ENCODE data around the gene FARP2. TPM values are rescaled to one million over a fixed set of nuclear protein-coding genes. Genes with fewer than 3 reads are reported as not detected.

The FARP2 gene
- total and polyA plus RNA-seq, 4 donors = 5.8 to 30.9 (median 14.3) TPM

DNA sequence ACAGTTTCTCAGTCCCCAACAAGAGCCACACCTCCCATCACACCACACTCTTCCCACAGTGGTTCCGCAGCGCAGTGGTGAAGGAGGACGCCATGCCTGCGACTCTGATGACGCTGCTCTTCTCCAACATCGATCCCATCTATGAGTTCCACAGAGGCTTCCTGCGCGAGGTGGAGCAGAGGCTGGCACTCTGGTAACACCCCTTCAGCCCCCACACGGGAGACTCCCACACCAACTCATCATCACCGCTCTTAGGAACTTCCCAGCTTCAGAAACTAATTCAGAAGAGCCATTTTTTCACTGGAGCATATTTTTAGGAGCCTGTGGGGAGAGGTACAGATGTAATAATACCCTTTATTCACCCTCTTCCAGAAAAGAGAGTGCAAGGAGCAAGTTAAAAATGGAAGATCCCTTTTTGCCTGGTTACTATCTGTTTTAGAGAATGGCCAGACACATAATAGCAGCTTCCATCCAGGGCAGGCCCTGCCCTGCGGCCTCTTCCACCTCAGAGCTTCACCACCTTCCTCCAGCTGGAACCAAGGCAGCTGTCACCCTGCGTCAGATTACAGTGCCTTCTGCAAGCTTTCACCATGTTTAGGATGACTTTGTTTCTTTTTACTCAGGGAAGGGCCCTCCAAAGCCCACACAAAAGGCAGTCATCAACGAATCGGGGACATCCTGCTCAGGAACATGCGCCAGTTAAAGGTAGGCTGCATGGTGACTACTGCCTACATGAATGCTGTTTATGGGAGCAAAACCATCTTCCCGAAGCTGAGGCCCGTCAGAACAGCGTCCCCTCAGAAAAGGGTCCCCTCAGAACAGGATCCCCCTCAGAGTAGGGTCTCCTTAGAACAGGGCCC is 107.4 kb downstream of the FARP2 start:
- 96% methylated on average over 18 of the region's 18 CpGs for WGBS
- Histone ChIP-seq H3K9me3 (ENCODE audit: control insufficient read depth in 4 of 4, low read length in 3 of 4) (no peaks in the 10 kb centered on the region), H3K4me1 (ENCODE audit: control insufficient read depth in 4 of 4, insufficient read depth in 4 of 4, low read length in 3 of 4) (no peaks in the 10 kb centered on the region), H3K36me3 (ENCODE audit: control insufficient read depth in 4 of 4, insufficient read depth in 3 of 4, low read depth in 1 of 4, low read length in 3 of 4) (peaks cover 0 to 15% (median 4%) of the 10 kb centered on the region in 4 donors), H3K4me3 (ENCODE audit: low read depth in 1 of 3, low read length in 3 of 3) (no peak overlapping the region), H3K27ac (ENCODE audit: low read depth in 1 of 2, low read length in 2 of 2) (no peak overlapping the region), H3K27me3 (ENCODE audit: control insufficient read depth in 4 of 4, insufficient read depth in 4 of 4, low read length in 3 of 4) (no peaks in the 10 kb centered on the region), H3K9ac (ENCODE audit: low read depth in 1 of 2, low read length in 2 of 2) (no peak overlapping the region)
- TF ChIP-seq FOXA1 (IDR thresholded peaks at IDR 0.05) (no peak), JUND (IDR thresholded peaks at IDR 0.05) (no peak)
- DNase-seq (ENCODE audit: low spot score) = no peak

DNA sequence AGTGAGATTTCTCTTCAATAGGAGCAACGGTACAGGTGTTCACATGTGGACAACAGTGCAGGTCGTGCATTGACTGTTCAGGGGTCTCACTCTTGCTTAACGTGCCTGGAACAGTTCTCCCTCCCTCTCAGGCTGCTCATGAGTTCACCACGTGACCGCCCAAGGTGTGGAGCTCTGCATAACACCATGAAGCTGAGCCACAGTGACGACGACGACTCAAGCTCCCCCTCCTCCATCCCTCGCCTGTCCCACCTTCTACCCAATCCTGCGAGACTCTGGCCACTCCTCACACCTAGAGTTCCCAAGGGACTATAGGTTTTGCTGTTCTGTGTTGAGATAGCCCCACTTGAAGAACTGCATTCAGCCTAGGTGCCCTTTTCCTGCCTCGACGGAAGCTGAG is 109.5 kb downstream of the FARP2 start:
- Histone ChIP-seq H3K27ac (ENCODE audit: low read depth in 1 of 2, low read length in 2 of 2) (no peak overlapping the region), H3K36me3 (ENCODE audit: control insufficient read depth in 4 of 4, insufficient read depth in 3 of 4, low read depth in 1 of 4, low read length in 3 of 4) (peaks cover 0 to 22% (median 11%) of the 10 kb centered on the region in 4 donors), H3K27me3 (ENCODE audit: control insufficient read depth in 4 of 4, insufficient read depth in 4 of 4, low read length in 3 of 4) (no peaks in the 10 kb centered on the region), H3K4me1 (ENCODE audit: control insufficient read depth in 4 of 4, insufficient read depth in 4 of 4, low read length in 3 of 4) (no peaks in the 10 kb centered on the region), H3K4me3 (ENCODE audit: low read depth in 1 of 3, low read length in 3 of 3) (no peak overlapping the region), H3K9me3 (ENCODE audit: control insufficient read depth in 4 of 4, low read length in 3 of 4) (no peaks in the 10 kb centered on the region), H3K9ac (ENCODE audit: low read depth in 1 of 2, low read length in 2 of 2) (no peak overlapping the region)
- no peak for TF ChIP-seq GABPA (IDR thresholded peaks at IDR 0.05 in 1 of 2, conservative IDR thresholded peaks at IDR 0.05 in 1 of 2)
- no peak for TF ChIP-seq YY1 (IDR thresholded peaks at IDR 0.05)
- no peak for TF ChIP-seq TAF1 (conservative IDR thresholded peaks at IDR 0.05)
- TF ChIP-seq, protein P1, sequence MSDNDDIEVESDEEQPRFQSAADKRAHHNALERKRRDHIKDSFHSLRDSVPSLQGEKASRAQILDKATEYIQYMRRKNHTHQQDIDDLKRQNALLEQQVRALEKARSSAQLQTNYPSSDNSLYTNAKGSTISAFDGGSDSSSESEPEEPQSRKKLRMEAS (IDR thresholded peaks at IDR 0.05) = no peak
- no peak for TF ChIP-seq SP1 (IDR thresholded peaks at IDR 0.05)
- TF ChIP-seq HNF4G (IDR thresholded peaks at IDR 0.05) = no peak
- DNase-seq (ENCODE audit: low spot score) = no peak
- WGBS = 88% methylated on average over 12 of the region's 12 CpGs

DNA sequence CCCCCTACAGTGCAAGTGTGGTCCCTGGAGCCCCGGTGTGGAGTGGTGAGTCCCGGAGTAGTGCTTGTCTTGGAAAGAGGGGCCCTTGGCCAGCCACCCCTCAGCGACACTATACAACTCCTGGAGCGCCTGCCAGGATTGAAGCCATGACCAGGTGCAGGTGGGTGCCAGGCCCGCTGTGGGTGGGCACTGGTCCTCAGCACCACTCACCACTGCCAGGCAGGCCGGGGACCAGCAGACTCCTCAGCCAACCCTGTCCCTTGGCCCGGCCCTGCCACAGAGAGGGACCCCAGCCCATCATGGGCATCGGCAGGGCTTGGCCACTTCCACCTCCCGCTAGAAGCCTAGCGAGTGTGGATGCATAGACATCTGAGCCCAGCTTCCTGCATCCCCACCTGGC is 110.1 kb downstream of the FARP2 start:
- WGBS = 96% methylated on average over 10 of the region's 10 CpGs
- Histone ChIP-seq H3K27me3 (ENCODE audit: control insufficient read depth in 4 of 4, insufficient read depth in 4 of 4, low read length in 3 of 4) (no peaks in the 10 kb centered on the region), H3K9me3 (ENCODE audit: control insufficient read depth in 4 of 4, low read length in 3 of 4) (no peaks in the 10 kb centered on the region), H3K36me3 (ENCODE audit: control insufficient read depth in 4 of 4, insufficient read depth in 3 of 4, low read depth in 1 of 4, low read length in 3 of 4) (peaks cover 0 to 23% (median 14%) of the 10 kb centered on the region in 4 donors), H3K27ac (ENCODE audit: low read depth in 1 of 2, low read length in 2 of 2) (no peak overlapping the region), H3K4me1 (ENCODE audit: control insufficient read depth in 4 of 4, insufficient read depth in 4 of 4, low read length in 3 of 4) (no peaks in the 10 kb centered on the region), H3K9ac (ENCODE audit: low read depth in 1 of 2, low read length in 2 of 2) (no peak overlapping the region), H3K4me3 (ENCODE audit: low read depth in 1 of 3, low read length in 3 of 3) (no peak overlapping the region)
- TF ChIP-seq RXRA (IDR thresholded peaks at IDR 0.05) (no peak), TAF1 (conservative IDR thresholded peaks at IDR 0.05) (no peak), HNF4G (IDR thresholded peaks at IDR 0.05) (no peak), EGR1 (IDR thresholded peaks at IDR 0.05; ENCODE audit: low read depth in 2 of 2) (no peak), HNF4A (conservative IDR thresholded peaks at IDR 0.05) (no peak), RAD21 (IDR thresholded peaks at IDR 0.05) (no peak), GABPA (IDR thresholded peaks at IDR 0.05 in 1 of 2, conservative IDR thresholded peaks at IDR 0.05 in 1 of 2) (no peak), FOXA2 (IDR thresholded peaks at IDR 0.05) (no peak), SP1 (IDR thresholded peaks at IDR 0.05) (no peak)
- TF ChIP-seq, protein P2, sequence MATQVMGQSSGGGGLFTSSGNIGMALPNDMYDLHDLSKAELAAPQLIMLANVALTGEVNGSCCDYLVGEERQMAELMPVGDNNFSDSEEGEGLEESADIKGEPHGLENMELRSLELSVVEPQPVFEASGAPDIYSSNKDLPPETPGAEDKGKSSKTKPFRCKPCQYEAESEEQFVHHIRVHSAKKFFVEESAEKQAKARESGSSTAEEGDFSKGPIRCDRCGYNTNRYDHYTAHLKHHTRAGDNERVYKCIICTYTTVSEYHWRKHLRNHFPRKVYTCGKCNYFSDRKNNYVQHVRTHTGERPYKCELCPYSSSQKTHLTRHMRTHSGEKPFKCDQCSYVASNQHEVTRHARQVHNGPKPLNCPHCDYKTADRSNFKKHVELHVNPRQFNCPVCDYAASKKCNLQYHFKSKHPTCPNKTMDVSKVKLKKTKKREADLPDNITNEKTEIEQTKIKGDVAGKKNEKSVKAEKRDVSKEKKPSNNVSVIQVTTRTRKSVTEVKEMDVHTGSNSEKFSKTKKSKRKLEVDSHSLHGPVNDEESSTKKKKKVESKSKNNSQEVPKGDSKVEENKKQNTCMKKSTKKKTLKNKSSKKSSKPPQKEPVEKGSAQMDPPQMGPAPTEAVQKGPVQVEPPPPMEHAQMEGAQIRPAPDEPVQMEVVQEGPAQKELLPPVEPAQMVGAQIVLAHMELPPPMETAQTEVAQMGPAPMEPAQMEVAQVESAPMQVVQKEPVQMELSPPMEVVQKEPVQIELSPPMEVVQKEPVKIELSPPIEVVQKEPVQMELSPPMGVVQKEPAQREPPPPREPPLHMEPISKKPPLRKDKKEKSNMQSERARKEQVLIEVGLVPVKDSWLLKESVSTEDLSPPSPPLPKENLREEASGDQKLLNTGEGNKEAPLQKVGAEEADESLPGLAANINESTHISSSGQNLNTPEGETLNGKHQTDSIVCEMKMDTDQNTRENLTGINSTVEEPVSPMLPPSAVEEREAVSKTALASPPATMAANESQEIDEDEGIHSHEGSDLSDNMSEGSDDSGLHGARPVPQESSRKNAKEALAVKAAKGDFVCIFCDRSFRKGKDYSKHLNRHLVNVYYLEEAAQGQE (IDR thresholded peaks at IDR 0.05) = no peak
- TF ChIP-seq, protein P3, sequence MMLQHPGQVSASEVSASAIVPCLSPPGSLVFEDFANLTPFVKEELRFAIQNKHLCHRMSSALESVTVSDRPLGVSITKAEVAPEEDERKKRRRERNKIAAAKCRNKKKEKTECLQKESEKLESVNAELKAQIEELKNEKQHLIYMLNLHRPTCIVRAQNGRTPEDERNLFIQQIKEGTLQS (IDR thresholded peaks at IDR 0.05) = no peak
- no peak for DNase-seq (ENCODE audit: low spot score)

All from liver (tissue), 9 donors.